Measurements from ENCODE around the gene CPNE8.

CPNE8 gene

GRCh38 chr12:38728894-38729293, 176.5 kb downstream of the CPNE8 start:
- no peak for DNase-seq (ENCODE audit: low spot score)

GRCh38 chr12:38721611-38722252, 183.7 kb downstream of the CPNE8 start:
- DNase-seq (ENCODE audit: low spot score) = no peak

- DNase-seq (ENCODE audit: low spot score) = no peak
Observed at GRCh38 chr12:38720661-38721060, 184.7 kb downstream of the CPNE8 start.

GRCh38 chr12:38713294-38713693, 192.1 kb downstream of the CPNE8 start:
- DNase-seq (ENCODE audit: low spot score) = no peak

- DNase-seq (ENCODE audit: low spot score) = no peak
Observed at GRCh38 chr12:38711054-38711453, 194.3 kb downstream of the CPNE8 start.

- no peak for DNase-seq (ENCODE audit: low spot score)
Observed at GRCh38 chr12:38708466-38708865, 196.9 kb downstream of the CPNE8 start.

- no peak for DNase-seq (ENCODE audit: low spot score)
Observed at GRCh38 chr12:38707648-38708047, 197.7 kb downstream of the CPNE8 start.

GRCh38 chr12:38697289-38697688, 208.1 kb downstream of the CPNE8 start:
- DNase-seq (ENCODE audit: low spot score) = no peak

- no peak for DNase-seq (ENCODE audit: low spot score)
Observed at GRCh38 chr12:38695057-38695456, 210.3 kb downstream of the CPNE8 start.

- no peak for DNase-seq (ENCODE audit: low spot score)
Observed at GRCh38 chr12:38691164-38691563, 214.2 kb downstream of the CPNE8 start.

- no peak for DNase-seq (ENCODE audit: low spot score)
Observed at GRCh38 chr12:38690646-38691045, 214.7 kb downstream of the CPNE8 start.

- no peak for DNase-seq (ENCODE audit: low spot score)
Observed at GRCh38 chr12:38689704-38690103, 215.7 kb downstream of the CPNE8 start.

- no peak for DNase-seq (ENCODE audit: low spot score)
Observed at GRCh38 chr12:38689195-38689594, 216.2 kb downstream of the CPNE8 start.

GRCh38 chr12:38682521-38682920, 222.9 kb downstream of the CPNE8 start:
- no peak for DNase-seq (ENCODE audit: low spot score)

GRCh38 chr12:38669530-38669929, 235.9 kb downstream of the CPNE8 start:
- DNase-seq (ENCODE audit: low spot score) = no peak

GRCh38 chr12:38669081-38669480, 236.3 kb downstream of the CPNE8 start:
- DNase-seq (ENCODE audit: low spot score) = no peak

GRCh38 chr12:38666425-38666824, 239.0 kb downstream of the CPNE8 start:
- no peak for DNase-seq (ENCODE audit: low spot score)

- no peak for DNase-seq (ENCODE audit: low spot score)
Observed at GRCh38 chr12:38664661-38665269, 240.6 kb downstream of the CPNE8 start.

- DNase-seq (ENCODE audit: low spot score) = no peak
Observed at GRCh38 chr12:38662829-38663228, 242.6 kb downstream of the CPNE8 start.

- DNase-seq (ENCODE audit: low spot score) = no peak
Observed at GRCh38 chr12:38653650-38654049, 251.7 kb downstream of the CPNE8 start.

GRCh38 chr12:38648813-38649212, 256.6 kb downstream of the CPNE8 start:
- no peak for DNase-seq (ENCODE audit: low spot score)

- no peak for DNase-seq (ENCODE audit: low spot score)
Observed at GRCh38 chr12:38646146-38646545, 259.2 kb downstream of the CPNE8 start.

- no peak for DNase-seq (ENCODE audit: low spot score)
Observed at GRCh38 chr12:38639625-38640024, 265.8 kb downstream of the CPNE8 start.

- no peak for DNase-seq (ENCODE audit: low spot score)
Observed at GRCh38 chr12:38638401-38638800, 267.0 kb downstream of the CPNE8 start.
